HG03108 (cell line): ENCODE results near the gene ZDHHC11.
"Not testable (repeated sequence)": the region's sequence is repeated elsewhere in the genome, so short reads cannot be mapped to it uniquely, and the experiment has no call there.

ENCODE experiments used
- ATAC-seq: cut with Tn5 transposase; IDR thresholded peaks from one replicate; pipeline ENCODE4 v1.9.1; 2021; ENCODE audit warnings: moderate library complexity; ENCODE audit not compliant: unreplicated experiment

The ZDHHC11 gene

DNA sequence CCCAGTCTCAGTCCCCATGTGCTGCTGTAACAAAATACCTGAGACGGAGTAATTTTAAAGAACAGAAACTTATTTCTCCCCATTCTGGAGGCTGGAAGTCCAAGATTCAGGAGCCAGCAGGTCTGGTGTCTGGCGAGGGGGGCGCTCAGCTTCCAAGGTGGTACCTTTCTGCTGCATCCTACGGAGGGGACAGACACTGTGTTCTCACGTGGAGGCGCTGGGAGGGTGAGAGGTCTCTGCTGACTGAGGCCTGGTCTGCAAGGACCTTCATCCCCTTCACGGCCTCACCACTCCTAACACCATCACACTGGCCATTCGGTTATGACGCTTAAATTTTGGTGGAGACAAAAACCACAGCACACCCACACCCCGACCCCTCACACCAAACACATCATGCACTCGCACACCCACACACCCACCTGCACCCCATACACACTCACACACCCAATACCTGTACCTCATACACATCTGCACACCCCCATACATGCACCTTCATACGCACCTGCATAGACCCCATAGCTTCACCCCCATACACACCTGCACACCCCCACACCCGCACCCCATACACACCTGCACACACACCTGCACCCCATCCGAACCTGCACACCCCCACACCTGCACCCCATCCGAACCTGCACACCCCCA is 9.8 kb upstream of the ZDHHC11 start:
- ATAC-seq = no peak

- ATAC-seq = no peak
Observed at GRCh38 chr5:859798-860296, 9.1 kb upstream of the ZDHHC11 start.

- no peak for ATAC-seq
Observed at GRCh38 chr5:859391-859790, 8.6 kb upstream of the ZDHHC11 start.

DNA sequence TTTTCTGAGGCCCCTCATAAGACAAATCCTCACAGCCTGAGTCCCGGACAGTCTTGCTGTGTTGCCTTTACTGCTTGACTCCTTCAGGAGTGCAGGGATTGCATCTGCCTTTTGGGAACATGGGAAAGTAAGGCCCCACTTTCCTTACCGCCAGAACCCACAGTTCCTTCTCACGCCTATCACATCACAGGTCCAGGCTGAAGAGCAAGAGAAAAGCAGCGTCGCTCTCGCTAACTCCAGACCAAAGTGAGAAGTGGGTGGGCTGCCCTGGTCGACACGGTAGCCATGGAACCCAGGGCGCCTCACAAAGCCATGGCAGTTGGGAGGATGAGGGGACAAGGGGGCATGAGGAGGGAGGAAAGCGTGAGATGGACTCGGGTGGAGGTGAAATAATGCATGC is 7.9 kb upstream of the ZDHHC11 start:
- no peak for ATAC-seq

DNA sequence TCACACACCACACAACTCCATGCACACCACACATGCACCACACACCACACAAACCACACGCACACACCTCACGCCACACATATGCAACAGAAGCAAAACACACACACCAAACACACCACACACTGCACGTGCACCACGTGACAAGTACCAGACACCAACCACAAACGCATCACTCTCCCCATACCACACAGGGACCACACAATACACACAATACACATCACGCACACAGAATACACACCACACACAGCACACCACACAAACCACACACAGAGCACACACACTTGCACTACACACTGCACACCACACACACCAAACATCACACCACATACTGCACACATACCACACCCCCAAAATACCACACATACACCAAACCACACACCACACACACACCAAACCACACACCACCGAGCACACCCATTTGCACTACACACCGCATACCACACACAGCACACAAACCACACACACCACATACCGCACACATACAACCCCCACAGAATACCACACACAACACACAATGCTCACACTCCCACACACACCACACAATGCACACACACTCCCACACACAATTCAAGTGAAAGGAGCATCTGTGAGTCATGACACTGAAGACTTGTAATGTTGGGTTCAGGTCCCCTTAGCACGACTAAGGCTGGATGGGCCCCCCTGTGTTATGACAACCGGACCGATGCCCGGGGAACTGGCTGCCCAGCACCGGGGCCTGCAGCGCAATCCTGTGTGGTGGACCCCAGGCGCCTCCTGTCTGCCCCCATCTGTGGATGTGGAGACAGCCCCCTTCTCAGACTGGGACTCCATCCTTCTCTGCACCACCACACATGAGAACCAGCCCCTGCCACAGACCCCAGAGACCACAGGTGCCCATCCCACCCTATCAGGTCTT is 6.0 kb upstream of the ZDHHC11 start:
- ATAC-seq = no peak

DNA sequence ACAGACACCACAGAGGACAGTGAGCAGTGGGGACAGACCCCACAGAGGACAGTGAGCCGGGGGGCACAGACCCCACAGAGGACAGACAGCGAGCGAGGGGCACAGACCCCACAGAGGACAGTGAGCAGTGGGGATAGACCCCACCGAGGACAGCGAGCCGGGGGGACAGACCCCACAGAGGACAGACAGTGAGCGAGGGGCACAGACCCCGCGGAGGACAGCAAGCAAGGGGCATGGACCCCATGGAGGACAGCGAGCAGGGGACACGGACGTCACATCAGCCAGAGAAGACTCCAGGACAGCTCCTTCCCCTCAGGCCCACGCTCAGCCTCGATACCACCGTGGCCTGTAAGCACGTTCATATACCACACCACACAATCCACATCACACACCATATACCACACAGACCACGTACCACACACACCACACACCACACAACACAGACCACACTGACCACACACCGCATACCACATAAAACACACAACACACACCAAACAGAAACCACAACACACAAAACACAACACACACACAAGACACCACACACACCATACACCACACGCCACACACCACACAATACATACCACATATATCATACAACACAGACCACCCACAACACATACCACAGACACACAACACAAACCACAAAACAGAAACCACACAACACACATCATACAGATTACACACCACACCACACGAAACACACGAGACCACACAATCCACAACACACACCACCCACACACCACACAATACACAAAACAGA is 5.2 kb upstream of the ZDHHC11 start:
- ATAC-seq = no peak

GRCh38 chr5:854966-855743 is 4.4 kb upstream of the ZDHHC11 start:
- no peak for ATAC-seq

DNA sequence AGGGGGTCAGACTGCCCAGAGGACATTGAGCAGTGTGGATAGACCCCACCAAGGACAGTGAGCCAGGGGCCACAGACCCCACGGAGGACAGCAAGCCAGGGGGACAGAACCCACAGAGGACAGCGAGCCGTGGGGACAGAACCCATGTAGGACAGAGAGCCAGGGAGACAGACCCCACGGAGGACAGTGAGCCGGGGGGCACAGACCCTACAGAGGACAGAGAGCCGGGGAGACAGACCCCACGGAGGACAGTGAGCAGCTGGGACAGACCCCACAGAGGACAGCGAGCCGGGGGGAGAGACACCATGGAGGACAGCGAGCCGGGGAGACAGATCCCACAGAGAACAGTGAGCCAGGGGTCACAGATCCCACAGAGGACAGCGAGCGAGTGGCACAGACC is 3.4 kb upstream of the ZDHHC11 start:
- no peak for ATAC-seq

DNA sequence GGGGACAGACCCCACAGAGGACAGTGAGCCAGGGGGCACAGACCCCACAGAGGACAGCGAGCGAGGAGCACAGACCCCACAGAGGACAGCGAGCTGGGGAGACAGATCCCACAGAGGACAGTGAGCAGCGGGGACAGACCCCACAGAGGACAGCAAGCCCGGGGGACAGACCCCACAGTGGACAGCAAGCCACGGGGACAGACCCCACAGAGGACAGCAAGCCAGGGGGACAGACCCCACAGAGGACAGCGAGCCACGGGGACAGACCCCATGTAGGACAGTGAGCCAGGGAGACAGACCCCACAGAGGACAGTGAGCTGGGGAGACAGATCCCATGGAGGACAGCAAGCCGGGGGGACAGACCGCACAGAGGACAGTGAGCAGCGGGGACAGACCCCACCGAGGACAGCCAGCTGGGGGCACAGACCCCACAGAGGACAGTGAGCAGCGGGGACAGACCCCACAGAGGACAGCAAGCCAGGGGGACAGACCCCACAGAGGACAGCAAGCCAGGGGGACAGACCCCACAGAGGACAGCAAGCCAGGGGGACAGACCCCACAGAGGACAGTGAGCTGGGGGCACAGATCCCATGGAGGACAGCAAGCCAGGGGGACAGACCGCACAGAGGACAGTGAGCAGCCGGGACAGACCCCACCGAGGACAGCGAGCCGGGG is 2.8 kb upstream of the ZDHHC11 start:
- ATAC-seq = not testable (repeated sequence)

- ATAC-seq = no peak
Observed at GRCh38 chr5:852431-853401, 1.9 kb upstream of the ZDHHC11 start.

GRCh38 chr5:852018-852417 is 1.2 kb upstream of the ZDHHC11 start:
- no peak for ATAC-seq

- ATAC-seq = no peak
Observed at GRCh38 chr5:851553-851952, 767 bp upstream of the ZDHHC11 start.

GRCh38 chr5:851076-851475 is 290 bp upstream of the ZDHHC11 start:
- no peak for ATAC-seq

DNA sequence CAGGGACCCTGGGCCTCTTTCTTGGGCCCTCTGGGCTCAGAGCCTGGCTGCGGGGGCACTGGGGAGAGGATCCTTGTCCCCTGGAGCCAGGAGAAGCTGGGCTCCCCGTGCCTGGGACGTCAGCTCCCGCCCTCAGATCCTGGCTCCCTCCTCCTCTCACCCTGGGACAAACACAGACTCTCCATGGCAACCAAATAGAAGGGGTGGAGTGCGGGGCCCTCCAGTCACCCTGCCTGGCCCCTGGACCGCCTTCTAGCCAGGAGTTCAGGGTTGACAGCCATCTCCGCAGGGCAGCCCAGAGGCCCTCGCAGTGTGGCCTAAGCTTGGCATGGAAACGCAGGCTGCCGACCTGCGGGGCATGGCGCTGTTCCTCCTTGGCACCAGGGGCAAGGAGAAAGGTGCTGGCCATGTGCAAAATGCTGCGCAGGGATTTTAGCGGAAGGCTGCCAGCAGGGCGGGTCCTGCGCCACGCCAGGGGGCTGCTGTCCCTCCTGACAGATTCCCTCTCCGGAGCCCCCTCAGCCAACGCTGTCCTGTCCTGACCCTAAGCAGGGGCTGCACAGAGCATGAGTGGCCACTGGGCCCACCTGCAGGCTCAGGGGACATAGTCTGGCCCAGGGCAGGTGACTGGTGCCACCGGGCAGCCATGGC is 1.0 kb downstream of the ZDHHC11 start:
- no peak for ATAC-seq

DNA sequence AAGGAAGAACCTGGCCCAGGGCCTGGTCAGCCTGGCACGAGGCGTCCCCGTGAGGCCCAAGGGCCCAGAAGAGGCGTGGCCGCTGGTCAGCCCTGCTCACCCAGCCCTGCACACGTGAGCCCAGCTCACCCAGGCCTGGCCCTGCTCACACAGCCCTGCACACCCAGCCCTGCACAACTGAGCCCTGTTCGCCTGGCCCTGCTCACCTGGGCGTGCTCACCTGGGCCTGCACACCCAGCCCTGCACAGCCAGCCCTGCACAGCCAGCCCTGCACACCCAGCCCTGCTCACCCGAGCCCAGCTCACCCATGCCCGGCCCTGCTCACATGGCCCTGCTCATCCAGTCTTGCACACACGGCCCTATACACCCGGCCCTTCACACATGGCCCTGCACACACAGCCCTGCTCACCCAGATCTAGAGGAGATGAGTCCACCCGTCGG is 2.1 kb downstream of the ZDHHC11 start:
- ATAC-seq = no peak

DNA sequence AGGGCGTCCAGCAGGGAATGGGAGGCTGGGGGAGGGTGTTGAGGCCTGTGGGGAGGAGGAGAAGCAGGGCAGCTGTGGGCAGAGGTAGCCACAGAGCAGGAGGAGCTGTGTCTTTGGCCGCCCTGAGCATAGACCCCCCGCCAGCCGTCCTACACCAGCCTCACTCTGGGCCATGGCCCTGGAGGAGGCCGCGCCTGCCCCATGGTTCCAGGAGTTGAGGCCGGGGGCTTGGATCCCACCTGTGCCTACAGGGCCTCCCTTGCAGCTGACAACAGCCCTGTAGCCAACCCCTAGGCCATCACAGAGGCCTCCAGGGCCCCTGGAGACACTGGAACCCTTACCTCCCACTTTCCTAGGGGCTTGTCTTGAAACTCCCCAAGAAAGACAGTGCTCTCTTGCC is 3.0 kb downstream of the ZDHHC11 start:
- not testable (repeated sequence) for ATAC-seq

DNA sequence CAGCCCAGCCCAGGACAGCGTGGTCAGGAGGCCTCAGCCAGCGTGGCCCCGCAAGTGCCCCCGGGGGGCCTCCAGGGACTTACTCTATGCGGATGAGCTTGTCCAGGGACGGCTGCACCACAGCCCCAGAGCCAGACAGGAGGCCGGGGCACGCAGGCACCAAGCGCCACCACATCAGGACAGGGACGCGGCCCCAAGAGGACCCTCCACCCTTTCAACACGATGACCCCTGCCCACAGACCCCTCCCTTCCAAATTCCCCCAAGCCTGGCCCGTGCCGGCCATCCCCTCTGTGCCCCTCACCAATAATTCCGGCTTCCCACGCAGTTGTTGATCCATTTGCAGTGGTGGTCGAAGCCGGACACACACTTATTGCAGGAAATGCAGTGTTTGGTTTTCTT is 3.6 kb downstream of the ZDHHC11 start:
- ATAC-seq = not testable (repeated sequence)

DNA sequence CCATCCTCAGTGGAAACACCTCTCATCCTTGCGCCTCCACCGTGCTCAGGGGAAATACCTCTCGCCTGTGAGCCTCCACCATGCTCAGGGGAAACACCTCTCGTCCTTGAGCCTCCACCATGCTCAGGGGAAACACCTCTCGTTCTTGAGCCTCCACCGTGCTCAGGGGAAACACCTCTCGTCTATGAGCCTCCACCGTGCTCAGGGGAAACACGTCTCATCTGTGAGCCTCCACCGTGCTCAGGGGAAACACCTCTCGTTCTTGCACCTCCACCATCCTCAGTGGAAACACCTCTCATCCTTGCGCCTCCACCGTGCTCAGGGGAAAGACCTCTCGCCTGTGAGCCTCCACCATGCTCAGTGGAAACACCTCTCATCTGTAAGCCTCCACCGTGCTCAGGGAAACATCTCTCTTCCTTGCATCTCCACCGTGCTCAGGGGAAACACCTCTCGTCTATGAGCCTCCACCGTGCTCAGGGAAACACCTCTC is 4.1 kb downstream of the ZDHHC11 start:
- not testable (repeated sequence) for ATAC-seq
